ENCODE data around the gene CHCHD10. TPM values are rescaled to one million over a fixed set of nuclear protein-coding genes. Genes with fewer than 3 reads are reported as not detected.

The CHCHD10 gene
- total and polyA plus RNA-seq, 2 experiments from 2014 or later, result 1.6 to 22.3 TPM

GRCh38 chr22:23812378-23812777, 44.6 kb upstream of the CHCHD10 start:
- Histone ChIP-seq H2AFZ (no peak overlapping the region), H3K27ac (no peak overlapping the region), H3K36me3 (ENCODE audit: low read depth) (peaks cover 16% of the 10 kb centered on the region), H3K9me3 (ENCODE audit: low read depth) (no peaks in the 10 kb centered on the region), H3K9me2 (ENCODE audit: insufficient read depth) (no peaks in the 10 kb centered on the region), H3K27me3 (replicated peaks; ENCODE audit: insufficient read depth) (no peaks in the 10 kb centered on the region), H3F3A (ENCODE audit: insufficient read depth) (no peaks in the 10 kb centered on the region), H3K9ac (no peak overlapping the region), H3K4me2 (ENCODE audit: unreplicated experiment) (no peak overlapping the region), H3K4me3 (no peak overlapping the region), H4K20me1 (ENCODE audit: insufficient read depth) (no peaks in the 10 kb centered on the region), H3K79me2 (ENCODE audit: insufficient read depth) (no peaks in the 10 kb centered on the region), H3K4me1 (ENCODE audit: insufficient read depth) (peaks cover 6% of the 10 kb centered on the region; the same call in 1 of the 2 replicates)
- in situ Hi-C loops (cut with MboI), result no loop called here
- DNase-seq, result no peak
- TF ChIP-seq EZH2 (IDR thresholded peaks at IDR 0.05; ENCODE audit: insufficient read depth, poor library complexity, severe bottlenecking) (no peak), EZH2phosphoT487 (IDR thresholded peaks at IDR 0.05; ENCODE audit: insufficient read depth, low read depth) (no peak)
- WGBS, 2 experiments (ENCODE audit: low coverage in 1 of 2, low lambda C conversion rate in 2 of 2, missing lambda C conversion rate in 2 of 2), result 98 to 99% methylated on average over 4 of the region's 4 CpGs

DNA sequence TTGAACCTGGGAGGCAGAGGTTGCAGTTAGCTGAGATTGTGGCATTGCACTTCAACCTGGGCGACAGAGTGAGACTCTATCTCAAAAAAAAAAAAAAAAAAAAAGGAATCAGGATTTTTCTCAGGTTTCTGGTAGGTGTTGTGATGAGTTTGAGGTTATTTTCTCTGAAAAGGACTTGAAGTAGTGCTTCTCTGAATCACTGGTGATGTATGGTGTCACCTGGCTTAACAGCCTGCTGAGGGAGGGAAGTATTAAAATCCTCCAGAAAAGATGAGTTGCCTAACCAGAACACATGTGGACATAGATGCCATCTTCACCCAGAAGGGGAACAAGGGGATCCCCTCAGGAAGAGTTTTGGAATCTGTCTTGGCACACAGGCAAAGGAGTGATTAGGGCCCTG, 39.1 kb upstream of the CHCHD10 start:
- Histone ChIP-seq H3K4me1 (ENCODE audit: insufficient read depth) (no peaks in the 10 kb centered on the region), H3K27ac (no peak overlapping the region), H3K4me3 (no peak overlapping the region), H3K27me3 (replicated peaks; ENCODE audit: insufficient read depth) (no peaks in the 10 kb centered on the region), H3K9me3 (ENCODE audit: low read depth) (no peaks in the 10 kb centered on the region), H3K79me2 (ENCODE audit: insufficient read depth) (no peaks in the 10 kb centered on the region), H3K9me2 (ENCODE audit: insufficient read depth) (no peaks in the 10 kb centered on the region), H3F3A (ENCODE audit: insufficient read depth) (no peaks in the 10 kb centered on the region), H4K20me1 (ENCODE audit: insufficient read depth) (no peaks in the 10 kb centered on the region), H2AFZ (no peak overlapping the region), H3K4me2 (ENCODE audit: unreplicated experiment) (no peak overlapping the region), H3K36me3 (ENCODE audit: low read depth) (peaks cover 18% of the 10 kb centered on the region), H3K9ac (no peak overlapping the region)
- TF ChIP-seq EZH2phosphoT487 (IDR thresholded peaks at IDR 0.05; ENCODE audit: insufficient read depth, low read depth) (no peak), EZH2 (IDR thresholded peaks at IDR 0.05; ENCODE audit: insufficient read depth, poor library complexity, severe bottlenecking) (no peak)
- in situ Hi-C loops (cut with MboI), result no loop called here
- DNase-seq, result no peak
- WGBS, 2 experiments (ENCODE audit: low coverage in 1 of 2, low lambda C conversion rate in 2 of 2, missing lambda C conversion rate in 2 of 2), result 83 to 85% methylated on average over 1 of the region's 1 CpG

DNA sequence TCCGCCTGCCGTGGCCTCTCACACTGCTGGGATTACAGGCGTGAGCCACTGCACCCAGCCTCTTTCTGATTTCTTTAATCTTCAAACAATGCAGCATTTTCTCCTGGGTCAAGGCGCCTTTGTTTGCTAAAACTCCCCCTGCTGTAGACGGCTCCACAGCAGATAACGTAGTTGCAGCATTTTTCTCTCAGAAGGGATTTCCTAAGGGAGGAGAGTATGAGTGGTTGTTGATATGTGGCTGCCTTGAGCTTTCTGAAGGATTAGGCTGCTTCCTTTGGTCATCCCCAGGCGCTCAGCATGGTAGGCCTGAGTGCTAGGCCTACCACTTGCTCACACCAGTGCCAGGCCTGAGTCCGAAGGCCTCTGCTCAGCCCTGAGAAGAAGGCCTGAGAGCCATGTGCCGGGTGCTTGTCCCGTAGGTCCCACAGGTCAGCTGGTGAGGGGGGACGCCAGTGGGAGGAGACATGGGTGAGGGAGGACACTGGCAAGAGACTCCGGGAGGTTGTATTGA, 37.1 kb upstream of the CHCHD10 start:
- Histone ChIP-seq H3K36me3 (ENCODE audit: low read depth) (peaks cover 18% of the 10 kb centered on the region; the same call in 1 of the 2 replicates), H3F3A (ENCODE audit: insufficient read depth) (no peaks in the 10 kb centered on the region), H3K4me2 (ENCODE audit: unreplicated experiment) (no peak overlapping the region), H3K27me3 (replicated peaks; ENCODE audit: insufficient read depth) (no peaks in the 10 kb centered on the region), H4K20me1 (ENCODE audit: insufficient read depth) (no peaks in the 10 kb centered on the region), H3K4me3 (no peak overlapping the region), H3K79me2 (ENCODE audit: insufficient read depth) (no peaks in the 10 kb centered on the region), H2AFZ (no peak overlapping the region), H3K9me3 (ENCODE audit: low read depth) (no peaks in the 10 kb centered on the region), H3K4me1 (ENCODE audit: insufficient read depth) (no peaks in the 10 kb centered on the region), H3K27ac (no peak overlapping the region), H3K9me2 (ENCODE audit: insufficient read depth) (no peaks in the 10 kb centered on the region), H3K9ac (no peak overlapping the region)
- WGBS, 2 experiments (ENCODE audit: low coverage in 1 of 2, low lambda C conversion rate in 2 of 2, missing lambda C conversion rate in 2 of 2), result 87% methylated on average over 12 of the region's 12 CpGs
- no peak for DNase-seq
- in situ Hi-C loops (cut with MboI), result no loop called here
- TF ChIP-seq EZH2 (IDR thresholded peaks at IDR 0.05; ENCODE audit: insufficient read depth, poor library complexity, severe bottlenecking) (no peak), EZH2phosphoT487 (IDR thresholded peaks at IDR 0.05; ENCODE audit: insufficient read depth, low read depth) (no peak)

GRCh38 chr22:23803001-23803819, 35.4 kb upstream of the CHCHD10 start:
- H3K36me3 ChIP-seq (ENCODE audit: low read depth), result peaks cover 18% of the 10 kb centered on the region; the same call in 1 of the 2 replicates
- H3K4me1 ChIP-seq (ENCODE audit: insufficient read depth), result no peaks in the 10 kb centered on the region
- H3K9me2 ChIP-seq (ENCODE audit: insufficient read depth), result no peaks in the 10 kb centered on the region
- no peaks in the 10 kb centered on the region for H3K79me2 ChIP-seq (ENCODE audit: insufficient read depth)
- H3K4me2 ChIP-seq (ENCODE audit: unreplicated experiment), result no peak overlapping the region
- no peak for TF ChIP-seq EZH2 (IDR thresholded peaks at IDR 0.05; ENCODE audit: insufficient read depth, poor library complexity, severe bottlenecking)
- TF ChIP-seq EZH2phosphoT487 (IDR thresholded peaks at IDR 0.05; ENCODE audit: insufficient read depth, low read depth), result no peak
- no peaks in the 10 kb centered on the region for H3K27me3 ChIP-seq (replicated peaks; ENCODE audit: insufficient read depth)
- no peak overlapping the region for H3K4me3 ChIP-seq
- no peaks in the 10 kb centered on the region for H3F3A ChIP-seq (ENCODE audit: insufficient read depth)
- no peak overlapping the region for H3K9ac ChIP-seq
- no peak overlapping the region for H3K27ac ChIP-seq
- no peak for DNase-seq
- 82 to 84% methylated on average over 20 to 21 of the region's 21 CpGs for WGBS, 2 experiments (ENCODE audit: low coverage in 1 of 2, low lambda C conversion rate in 2 of 2, missing lambda C conversion rate in 2 of 2)
- H2AFZ ChIP-seq, result no peak overlapping the region
- no peaks in the 10 kb centered on the region for H4K20me1 ChIP-seq (ENCODE audit: insufficient read depth)
- in situ Hi-C loops (cut with MboI), result no loop called here
- no peaks in the 10 kb centered on the region for H3K9me3 ChIP-seq (ENCODE audit: low read depth)

All from GM23248 (cell line).